Adrenal gland (tissue), 5 donors: ENCODE results near the gene TERB1.

Experiments used
- POLR2A ChIP-seq, 2 donors: fragments of 450-650 bp; IDR thresholded peaks; one replicate each; pipeline ENCODE4 v1.6.1; 2017; ENCODE audit warnings: antibody characterized with exemption in 2 of 2, mild to moderate bottlenecking in 2 of 2, moderate library complexity in 1 of 2
- TF ChIP-seq, protein P1 (sequence below), 6 experiments: fragments of 450-650 bp in 4 of 6; fragments of 200-600 bp in 2 of 6; sonication (generic) in 1 of 6; IDR thresholded peaks; 1 replicate in 5 of 6; 2 replicates in 1 of 6; pipeline versions ENCODE4 v1.5.1 to v1.8.0; 2016 to 2021; ENCODE audit warnings: antibody characterized with exemption in 6 of 6, mild to moderate bottlenecking in 2 of 6, moderate library complexity in 1 of 6
- donor health status: DM: no; HTN: no; CAD: no.

DNA sequence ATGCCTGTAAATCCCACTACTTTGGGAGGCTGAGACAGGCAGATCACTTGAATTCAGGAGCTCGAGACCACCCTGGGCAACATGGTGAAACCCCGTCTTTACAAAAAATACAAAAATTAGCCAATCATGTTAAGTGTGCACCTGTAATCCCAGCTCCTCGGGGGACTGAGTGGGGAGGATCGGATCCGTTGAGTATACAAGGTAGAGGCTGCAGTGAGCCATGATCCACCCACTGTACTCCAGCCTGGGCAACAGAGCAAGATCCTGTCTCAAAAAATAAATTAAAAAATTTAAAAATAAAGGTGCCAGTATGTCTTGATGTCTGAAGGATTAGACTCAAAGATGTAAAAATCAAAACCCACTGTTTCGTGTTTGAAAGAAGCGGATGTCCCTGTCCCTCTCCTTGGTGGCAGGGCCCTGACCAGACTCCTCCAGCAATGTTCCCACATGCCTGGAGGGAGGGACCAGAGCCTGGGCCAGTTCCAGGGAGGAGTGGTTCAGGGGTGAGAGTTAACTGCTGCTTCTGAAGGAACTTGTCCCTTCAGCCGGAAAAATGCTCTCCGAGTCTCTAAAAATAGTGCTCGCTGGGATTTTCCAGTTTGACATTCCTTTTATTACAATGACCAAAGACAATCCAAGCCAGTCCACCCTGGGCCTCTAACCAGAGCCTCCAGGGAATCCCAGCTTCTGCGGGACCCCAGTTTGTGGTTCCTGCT is 95.4 kb downstream of the TERB1 start:
- no peak for TF ChIP-seq POLR2A (IDR thresholded peaks at IDR 0.05)
- TF ChIP-seq, protein P1, sequence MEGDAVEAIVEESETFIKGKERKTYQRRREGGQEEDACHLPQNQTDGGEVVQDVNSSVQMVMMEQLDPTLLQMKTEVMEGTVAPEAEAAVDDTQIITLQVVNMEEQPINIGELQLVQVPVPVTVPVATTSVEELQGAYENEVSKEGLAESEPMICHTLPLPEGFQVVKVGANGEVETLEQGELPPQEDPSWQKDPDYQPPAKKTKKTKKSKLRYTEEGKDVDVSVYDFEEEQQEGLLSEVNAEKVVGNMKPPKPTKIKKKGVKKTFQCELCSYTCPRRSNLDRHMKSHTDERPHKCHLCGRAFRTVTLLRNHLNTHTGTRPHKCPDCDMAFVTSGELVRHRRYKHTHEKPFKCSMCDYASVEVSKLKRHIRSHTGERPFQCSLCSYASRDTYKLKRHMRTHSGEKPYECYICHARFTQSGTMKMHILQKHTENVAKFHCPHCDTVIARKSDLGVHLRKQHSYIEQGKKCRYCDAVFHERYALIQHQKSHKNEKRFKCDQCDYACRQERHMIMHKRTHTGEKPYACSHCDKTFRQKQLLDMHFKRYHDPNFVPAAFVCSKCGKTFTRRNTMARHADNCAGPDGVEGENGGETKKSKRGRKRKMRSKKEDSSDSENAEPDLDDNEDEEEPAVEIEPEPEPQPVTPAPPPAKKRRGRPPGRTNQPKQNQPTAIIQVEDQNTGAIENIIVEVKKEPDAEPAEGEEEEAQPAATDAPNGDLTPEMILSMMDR (IDR thresholded peaks at IDR 0.05): no peak
